Panc1 (cell line): ENCODE data around the gene KIF2B. TPM values are rescaled to one million over a fixed set of nuclear protein-coding genes. Genes with fewer than 3 reads are reported as not detected.

ENCODE experiments used
- ATAC-seq: fragments of 200-7000 bp; cut with Tn5 transposase; 2 replicates; pipeline ENCODE4 v1.9.1; 2020; ENCODE audit warnings: mild to moderate bottlenecking, moderate library complexity
- BruUV-seq: library from RNA; stranded (reverse); fragments of 400-500 nt; replicated peaks from 2 replicates; lab custom pipeline; 2021; lab: Mats Ljungman, UMichigan
- CTCF ChIA-PET: fragments of 300-600 bp; sonication (Branson Sonifier 250); formaldehyde crosslinking; loops from one replicate; lab custom pipeline; 2022; ENCODE audit warnings: antibody characterized with exemption; lab: Charles Lee
- POLR2A ChIA-PET: fragments of 300-600 bp; sonication (Branson Sonifier 250); formaldehyde crosslinking; loops from one replicate; lab custom pipeline; 2022; ENCODE audit warnings: antibody characterized with exemption; lab: Charles Lee
- DNase-seq: peaks from one replicate; pipeline ENCODE4 v3.0.0-alpha.2; 2010; ENCODE audit warnings: low read depth, low spot score
- H3K27ac ChIP-seq: 2 replicates; pipeline ENCODE4 v1.5.1; 2011; ENCODE audit warnings: mild to moderate bottlenecking, low read length, inconsistent platforms
- H3K27me3 ChIP-seq: fragments of 200-500 bp; sonication (Bioruptor generic); 2 replicates; pipeline ENCODE4 v1.6.0; 2014; ENCODE audit warnings: low read length, inconsistent platforms; ENCODE audit not compliant: control insufficient read depth, insufficient read depth
- H3K36me3 ChIP-seq: fragments of 200-500 bp; sonication (Bioruptor generic); 2 replicates; pipeline ENCODE4 v1.5.1; 2014; ENCODE audit warnings: inconsistent platforms, mild to moderate bottlenecking, low read length, moderate library complexity; ENCODE audit not compliant: control insufficient read depth, insufficient read depth
- H3K4me1 ChIP-seq: 2 replicates; pipeline ENCODE4 v1.5.1; 2011; ENCODE audit warnings: inconsistent platforms, mild to moderate bottlenecking, low read length, moderate library complexity; ENCODE audit not compliant: control insufficient read depth, insufficient read depth
- H3K4me3 ChIP-seq, 2 experiments: 2 replicates each; pipeline ENCODE4 v1.5.1; 2011 to 2012; ENCODE audit warnings: low read depth in 2 of 2, low read length in 2 of 2, mild to moderate bottlenecking in 2 of 2, inconsistent platforms in 1 of 2, moderate library complexity in 1 of 2
- H3K9me3 ChIP-seq: fragments of 200-500 bp; sonication (Bioruptor generic); 2 replicates; pipeline ENCODE4 v1.5.1; 2014; ENCODE audit warnings: low read depth, mild to moderate bottlenecking, inconsistent platforms, low read length, moderate library complexity; ENCODE audit not compliant: control insufficient read depth, insufficient read depth
- POLR2AphosphoS5 ChIP-seq: IDR thresholded peaks from 2 replicates; pipeline ENCODE4 v1.6.1; 2012; ENCODE audit warnings: mild to moderate bottlenecking, low read depth, low read length, moderate library complexity
- SIN3A ChIP-seq: IDR thresholded peaks from 2 replicates; pipeline ENCODE4 v1.6.1; 2012; ENCODE audit warnings: low read depth, mild to moderate bottlenecking, low read length, moderate library complexity, borderline replicate concordance; ENCODE audit not compliant: insufficient read depth
- TCF7L2 ChIP-seq: IDR thresholded peaks from 2 replicates; pipeline ENCODE4 v1.6.1; 2011; ENCODE audit warnings: mild to moderate bottlenecking, low read depth, low read length, inconsistent platforms
- in situ Hi-C: cut with HindIII; loops from 2 replicates; pipeline ENCODE4 v1.10.0; 2016; ENCODE audit warnings: low sequenced_read_pairs, low pct_unique_long_range_greater_than_20kb
- intact Hi-C: fragments of 100-400 bp; cut with micrococcal nuclease; formaldehyde crosslinking; loops from one replicate; pipeline ENCODE4 v1.10.0; 2022; ENCODE audit not compliant: unreplicated experiment
- total RNA-seq: library from RNA; stranded (reverse); gene quantifications from one replicate; pipeline ENCODE4 v1.2.1, GENCODE V29; 2021; ENCODE audit not compliant: unreplicated experiment
- TF ChIP-seq, protein P1 (sequence below): fragments of 450-650 bp; IDR thresholded peaks from 2 replicates; pipeline ENCODE4 v1.5.1; 2017; ENCODE audit warnings: mild to moderate bottlenecking
- TF ChIP-seq, protein P2 (sequence below), 2 experiments: IDR thresholded peaks; 2 replicates each; pipeline ENCODE4 v1.6.1; 2011 to 2012; ENCODE audit warnings: low read depth in 2 of 2, control low read depth in 1 of 2, low read length in 1 of 2, mild to moderate bottlenecking in 1 of 2, moderate library complexity in 1 of 2; ENCODE audit not compliant: insufficient read depth in 1 of 2

The KIF2B gene
- total RNA-seq, 1 experiment from 2014 or later: not detected

DNA sequence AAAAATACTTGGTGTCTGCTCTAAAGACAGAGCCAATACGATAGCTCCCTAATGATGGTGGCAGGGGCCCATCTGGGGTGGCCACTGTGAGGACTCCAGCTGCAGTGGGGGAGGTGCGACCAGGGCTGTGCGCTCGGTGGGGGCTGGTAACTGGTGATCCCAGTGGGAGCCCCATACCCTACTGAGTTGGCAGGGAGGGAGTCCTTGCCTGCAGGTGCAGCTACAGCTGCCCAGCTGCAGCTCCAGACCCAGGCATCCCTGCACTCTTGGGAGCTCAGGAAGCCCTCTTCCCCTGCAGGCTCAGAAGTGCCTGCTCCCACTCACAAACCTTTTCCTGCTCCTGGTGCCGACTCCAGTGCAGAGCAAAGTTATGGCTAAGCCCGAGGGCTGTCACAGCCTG lies 31.2 kb upstream of the KIF2B start:
- POLR2A ChIA-PET: no interaction called here
- Histone ChIP-seq H3K4me3 (no peak overlapping the region), H3K27me3 (no peaks in the 10 kb centered on the region), H3K36me3 (no peaks in the 10 kb centered on the region), H3K9me3 (no peaks in the 10 kb centered on the region), H3K4me1 (no peaks in the 10 kb centered on the region), H3K27ac (no peak overlapping the region)
- DNase-seq (no peak), ATAC-seq (no peak)
- TF ChIP-seq, protein P1, sequence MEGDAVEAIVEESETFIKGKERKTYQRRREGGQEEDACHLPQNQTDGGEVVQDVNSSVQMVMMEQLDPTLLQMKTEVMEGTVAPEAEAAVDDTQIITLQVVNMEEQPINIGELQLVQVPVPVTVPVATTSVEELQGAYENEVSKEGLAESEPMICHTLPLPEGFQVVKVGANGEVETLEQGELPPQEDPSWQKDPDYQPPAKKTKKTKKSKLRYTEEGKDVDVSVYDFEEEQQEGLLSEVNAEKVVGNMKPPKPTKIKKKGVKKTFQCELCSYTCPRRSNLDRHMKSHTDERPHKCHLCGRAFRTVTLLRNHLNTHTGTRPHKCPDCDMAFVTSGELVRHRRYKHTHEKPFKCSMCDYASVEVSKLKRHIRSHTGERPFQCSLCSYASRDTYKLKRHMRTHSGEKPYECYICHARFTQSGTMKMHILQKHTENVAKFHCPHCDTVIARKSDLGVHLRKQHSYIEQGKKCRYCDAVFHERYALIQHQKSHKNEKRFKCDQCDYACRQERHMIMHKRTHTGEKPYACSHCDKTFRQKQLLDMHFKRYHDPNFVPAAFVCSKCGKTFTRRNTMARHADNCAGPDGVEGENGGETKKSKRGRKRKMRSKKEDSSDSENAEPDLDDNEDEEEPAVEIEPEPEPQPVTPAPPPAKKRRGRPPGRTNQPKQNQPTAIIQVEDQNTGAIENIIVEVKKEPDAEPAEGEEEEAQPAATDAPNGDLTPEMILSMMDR: no peak
- TF ChIP-seq POLR2AphosphoS5 (no peak), SIN3A (no peak), TCF7L2 (no peak)
- TF ChIP-seq, protein P2, sequence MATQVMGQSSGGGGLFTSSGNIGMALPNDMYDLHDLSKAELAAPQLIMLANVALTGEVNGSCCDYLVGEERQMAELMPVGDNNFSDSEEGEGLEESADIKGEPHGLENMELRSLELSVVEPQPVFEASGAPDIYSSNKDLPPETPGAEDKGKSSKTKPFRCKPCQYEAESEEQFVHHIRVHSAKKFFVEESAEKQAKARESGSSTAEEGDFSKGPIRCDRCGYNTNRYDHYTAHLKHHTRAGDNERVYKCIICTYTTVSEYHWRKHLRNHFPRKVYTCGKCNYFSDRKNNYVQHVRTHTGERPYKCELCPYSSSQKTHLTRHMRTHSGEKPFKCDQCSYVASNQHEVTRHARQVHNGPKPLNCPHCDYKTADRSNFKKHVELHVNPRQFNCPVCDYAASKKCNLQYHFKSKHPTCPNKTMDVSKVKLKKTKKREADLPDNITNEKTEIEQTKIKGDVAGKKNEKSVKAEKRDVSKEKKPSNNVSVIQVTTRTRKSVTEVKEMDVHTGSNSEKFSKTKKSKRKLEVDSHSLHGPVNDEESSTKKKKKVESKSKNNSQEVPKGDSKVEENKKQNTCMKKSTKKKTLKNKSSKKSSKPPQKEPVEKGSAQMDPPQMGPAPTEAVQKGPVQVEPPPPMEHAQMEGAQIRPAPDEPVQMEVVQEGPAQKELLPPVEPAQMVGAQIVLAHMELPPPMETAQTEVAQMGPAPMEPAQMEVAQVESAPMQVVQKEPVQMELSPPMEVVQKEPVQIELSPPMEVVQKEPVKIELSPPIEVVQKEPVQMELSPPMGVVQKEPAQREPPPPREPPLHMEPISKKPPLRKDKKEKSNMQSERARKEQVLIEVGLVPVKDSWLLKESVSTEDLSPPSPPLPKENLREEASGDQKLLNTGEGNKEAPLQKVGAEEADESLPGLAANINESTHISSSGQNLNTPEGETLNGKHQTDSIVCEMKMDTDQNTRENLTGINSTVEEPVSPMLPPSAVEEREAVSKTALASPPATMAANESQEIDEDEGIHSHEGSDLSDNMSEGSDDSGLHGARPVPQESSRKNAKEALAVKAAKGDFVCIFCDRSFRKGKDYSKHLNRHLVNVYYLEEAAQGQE (IDR thresholded peaks at IDR 0.05; ENCODE audit: insufficient read depth in 1 of 2, low read depth in 2 of 2, low read length in 1 of 2): no peak
- no TSS peak for BruUV-seq
- intact Hi-C loops: no loop called here
- CTCF ChIA-PET: no interaction called here
- in situ Hi-C loops: no loop called here

DNA sequence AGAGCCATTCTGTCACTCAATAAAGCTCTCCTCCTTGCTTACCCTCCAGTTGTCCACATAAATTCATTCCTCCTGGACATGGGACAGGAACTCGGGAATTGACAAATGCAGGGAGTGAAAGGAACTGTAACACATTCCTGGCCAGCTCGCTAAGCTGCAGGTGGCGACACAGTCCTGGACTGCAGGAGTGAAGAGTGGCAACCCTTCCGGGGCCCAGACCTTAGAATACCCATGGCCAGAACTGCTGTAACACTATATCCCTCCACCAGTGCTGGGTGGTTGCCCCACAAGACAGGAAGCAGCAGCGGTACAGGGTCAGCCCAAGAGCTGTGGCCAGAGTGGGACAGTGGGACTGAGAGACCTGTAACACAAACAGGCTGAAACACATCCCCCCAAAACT lies 30.3 kb upstream of the KIF2B start:
- POLR2A ChIA-PET: no interaction called here
- in situ Hi-C loops (no loop called here), intact Hi-C loops (no loop called here)
- H3K9me3 ChIP-seq: no peaks in the 10 kb centered on the region
- no peak for ATAC-seq
- no peaks in the 10 kb centered on the region for H3K36me3 ChIP-seq
- no TSS peak for BruUV-seq
- no peaks in the 10 kb centered on the region for H3K4me1 ChIP-seq
- DNase-seq: no peak
- H3K27ac ChIP-seq: no peak overlapping the region
- H3K4me3 ChIP-seq: no peak overlapping the region
- H3K27me3 ChIP-seq: no peaks in the 10 kb centered on the region
- no peak for TF ChIP-seq TCF7L2
- TF ChIP-seq SIN3A: no peak
- TF ChIP-seq, protein P1: no peak
- TF ChIP-seq, protein P2 (IDR thresholded peaks at IDR 0.05; ENCODE audit: insufficient read depth in 1 of 2, low read depth in 2 of 2, low read length in 1 of 2): no peak
- TF ChIP-seq POLR2AphosphoS5: no peak
- CTCF ChIA-PET: no interaction called here
